Anterior cingulate cortex (tissue), 58 donors: ENCODE results near the gene PPP1R2C.

ENCODE experiments used
- DNase-seq, 58 donors: peaks; one replicate each; lab custom pipeline; 2025; lab: John Stamatoyannopoulos, UW

PPP1R2C gene

DNA sequence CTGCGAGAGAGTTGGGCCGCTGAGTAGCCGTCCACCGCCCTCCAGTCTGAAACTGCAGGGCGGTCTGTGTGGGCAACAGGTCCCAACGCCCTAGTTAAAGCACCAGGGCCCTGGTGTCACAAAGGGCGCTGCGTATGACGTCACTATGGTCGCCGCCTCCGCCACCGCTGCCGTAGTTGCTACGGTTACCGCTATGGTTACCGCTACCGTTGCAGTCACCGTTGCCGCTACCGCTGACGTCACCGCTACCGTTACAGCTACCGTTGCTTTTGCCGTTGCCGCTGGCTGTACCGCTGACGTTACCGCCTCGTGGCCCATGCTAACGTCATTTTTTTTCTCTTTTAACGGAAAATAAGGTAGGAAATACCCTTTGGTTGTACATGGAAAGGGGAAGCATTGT lies at the start of gene PPP1R2C:
TSS of gene PPP1R2C (minus strand) at position 68 of the 400 bp plus-strand sequence. CDS start 84 bp downstream, outside the sequence.
- DNase-seq: no peak

DNA sequence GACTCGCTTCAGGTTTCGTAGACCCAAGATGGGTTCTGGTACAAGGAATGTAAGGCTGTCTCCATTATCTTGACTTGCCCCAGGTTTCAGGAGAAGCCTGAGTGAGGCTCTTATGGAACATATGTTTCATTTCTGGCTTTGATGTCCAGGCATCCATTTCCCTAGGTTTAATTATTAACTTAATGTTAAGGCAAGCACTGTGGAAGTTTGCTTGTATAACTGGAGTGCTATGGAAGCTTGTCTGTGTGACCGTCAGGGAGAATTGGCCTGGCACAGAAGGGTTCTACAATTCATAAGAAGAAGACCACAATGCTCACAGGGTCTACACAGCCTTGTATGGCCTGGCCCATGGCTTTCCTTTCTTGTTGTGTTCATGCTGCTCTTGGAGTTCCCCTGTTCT lies 47.2 kb upstream of the PPP1R2C start:
- no peak for DNase-seq

DNA sequence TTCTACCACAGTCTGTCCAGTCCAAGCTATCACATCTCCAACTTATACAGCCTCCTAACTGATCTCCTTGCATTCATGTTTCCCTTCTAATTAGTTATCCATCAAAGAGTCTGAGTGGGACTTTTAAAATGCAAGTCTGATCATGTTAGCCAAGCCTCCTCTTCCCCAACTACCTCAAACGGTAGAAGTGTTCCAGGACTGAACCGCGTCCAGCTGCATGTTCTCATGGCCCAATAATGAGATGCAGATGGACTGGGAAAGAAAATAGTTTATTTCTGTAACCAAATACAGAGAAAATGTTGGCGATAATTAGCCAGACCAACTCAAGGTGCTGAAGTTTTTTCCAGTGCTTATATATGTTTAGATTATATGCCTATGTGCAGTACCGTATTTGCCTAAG lies 46.6 kb upstream of the PPP1R2C start:
- no peak for DNase-seq

DNA sequence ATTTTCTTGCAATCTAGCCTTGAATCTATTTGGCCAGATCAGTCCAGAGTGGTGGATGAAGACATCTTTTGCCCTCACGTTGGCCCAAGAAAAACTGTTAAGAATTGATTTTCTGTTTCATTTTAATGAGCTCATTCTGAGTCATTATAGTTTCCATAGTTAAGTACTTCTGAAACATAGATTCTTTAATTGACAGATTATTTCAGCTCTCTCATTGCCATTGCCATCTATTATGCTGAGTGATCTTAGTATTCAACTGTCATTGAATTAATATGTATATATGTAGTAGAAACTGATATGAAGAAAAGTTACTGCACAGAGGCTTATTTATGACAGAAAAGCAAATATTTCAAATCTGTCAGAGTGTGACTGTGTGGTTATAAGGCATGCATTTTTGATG lies 45.5 kb upstream of the PPP1R2C start:
- no peak for DNase-seq

DNA sequence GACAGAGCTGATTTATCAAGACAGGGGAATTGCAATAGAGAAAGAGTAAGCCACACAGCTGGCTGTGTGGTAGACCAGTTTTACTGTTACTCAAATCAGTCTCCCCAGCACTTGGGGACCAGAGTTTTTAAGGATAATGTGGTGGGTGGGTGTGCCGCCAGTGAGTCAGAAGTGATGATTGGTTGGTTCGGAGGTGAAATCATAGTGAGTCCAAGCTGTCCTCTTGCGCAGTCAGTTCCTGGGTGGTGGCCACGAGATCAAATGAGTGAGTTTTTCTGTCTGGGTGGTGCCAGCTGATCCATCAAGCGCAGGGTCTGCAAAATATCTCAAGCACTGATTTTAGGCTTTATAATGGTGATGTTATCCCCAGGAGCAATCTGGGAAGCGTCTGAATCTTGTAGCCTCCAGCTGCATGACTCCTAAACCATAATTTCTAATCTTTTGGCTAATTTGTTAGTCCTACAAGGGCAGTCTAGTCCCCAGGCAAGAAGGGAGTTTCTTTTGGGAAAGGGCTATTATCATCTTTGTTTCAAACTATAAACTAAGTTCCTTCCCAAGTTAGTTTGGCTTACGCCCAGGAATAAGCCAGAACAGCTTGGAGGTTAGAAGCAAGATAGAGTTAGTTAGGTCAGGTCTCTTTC lies 44.0 kb upstream of the PPP1R2C start:
- DNase-seq: no peak

DNA sequence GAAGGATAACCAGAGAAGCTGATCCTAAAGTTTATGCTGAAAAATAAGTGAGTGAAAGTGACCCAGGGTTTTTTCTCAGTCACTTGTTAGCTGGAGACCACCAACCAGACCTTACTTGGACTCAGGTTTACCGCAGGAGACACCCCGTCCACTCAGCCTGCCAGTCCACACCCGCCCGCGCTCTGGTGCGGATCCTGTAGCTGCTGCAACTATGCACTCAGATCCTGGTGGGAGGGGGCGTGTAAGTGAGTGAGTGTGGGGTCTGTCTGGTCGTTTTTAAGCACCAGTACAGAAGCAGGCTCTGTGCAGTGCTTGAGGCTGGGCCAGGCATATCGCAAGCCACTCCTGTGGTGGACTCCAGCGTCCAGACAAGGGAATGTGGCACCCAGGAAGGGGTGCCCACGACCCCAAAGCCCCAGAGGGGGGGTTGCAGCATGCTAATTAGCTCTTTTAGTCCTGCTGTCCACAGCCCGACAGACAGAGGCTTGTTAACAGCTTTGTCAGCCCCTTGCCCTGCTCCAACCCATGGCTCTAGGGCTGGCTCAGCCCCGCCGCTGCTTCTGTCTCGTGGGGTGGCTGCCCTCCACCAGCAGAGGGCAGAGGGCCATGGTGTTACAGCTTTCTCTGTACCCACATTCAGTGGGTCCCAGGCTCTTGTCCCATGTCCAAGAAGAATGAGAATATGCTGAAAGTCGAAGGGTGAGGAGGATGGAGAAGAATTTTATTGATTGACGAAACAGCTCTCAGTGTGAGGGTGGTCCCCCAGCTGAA lies 40.4 kb upstream of the PPP1R2C start:
- no peak for DNase-seq

DNA sequence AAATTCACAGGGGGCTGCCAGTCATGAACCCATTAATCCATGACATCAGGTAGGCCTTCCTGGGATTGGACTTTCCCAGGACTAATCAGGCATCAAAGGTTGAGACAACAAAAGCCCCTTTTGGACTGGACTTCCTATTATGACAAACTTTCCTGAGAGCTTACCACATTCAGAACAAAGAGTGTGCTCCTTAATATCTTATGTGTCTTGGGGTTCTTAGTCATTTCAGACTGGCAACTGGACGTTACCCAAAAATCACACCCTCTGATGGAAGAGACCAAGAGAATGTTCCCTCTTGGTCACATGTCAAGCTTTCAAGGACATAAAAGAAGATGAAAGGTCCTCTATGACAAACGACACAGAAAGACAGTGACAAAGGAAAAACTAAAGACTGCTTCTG lies 31.6 kb upstream of the PPP1R2C start:
- DNase-seq: no peak

DNA sequence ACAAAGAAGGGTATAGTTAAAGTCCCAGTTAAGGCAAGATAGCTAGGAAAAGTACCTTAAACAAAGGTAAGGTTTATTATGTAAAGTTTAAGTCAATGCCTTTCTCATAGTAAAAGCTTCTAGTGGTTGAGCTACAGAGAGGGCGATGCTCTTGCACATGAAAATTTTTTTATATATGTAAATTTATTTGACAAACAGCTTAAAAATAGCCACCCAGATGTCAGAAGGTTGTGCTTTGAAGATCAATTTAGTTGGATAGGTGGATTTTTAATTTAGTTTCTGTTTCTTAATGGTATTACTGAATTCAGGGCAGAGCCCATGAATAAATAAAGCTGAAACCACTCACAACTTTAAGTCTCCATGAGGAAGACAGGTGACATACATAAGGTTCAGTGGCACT lies 29.4 kb upstream of the PPP1R2C start:
- DNase-seq: no peak

- no peak for DNase-seq
Measured at GRCh38 chrX:42804524-42804923, 26.6 kb upstream of the PPP1R2C start.

GRCh38 chrX:42803320-42803719 lies 25.4 kb upstream of the PPP1R2C start:
- no peak for DNase-seq

GRCh38 chrX:42797651-42798269 lies 19.8 kb upstream of the PPP1R2C start:
- DNase-seq: no peak

GRCh38 chrX:42783451-42783850 lies 5.5 kb upstream of the PPP1R2C start:
- DNase-seq: no peak

GRCh38 chrX:42776195-42776594 lies 1.8 kb downstream of the PPP1R2C start:
- DNase-seq: no peak

DNA sequence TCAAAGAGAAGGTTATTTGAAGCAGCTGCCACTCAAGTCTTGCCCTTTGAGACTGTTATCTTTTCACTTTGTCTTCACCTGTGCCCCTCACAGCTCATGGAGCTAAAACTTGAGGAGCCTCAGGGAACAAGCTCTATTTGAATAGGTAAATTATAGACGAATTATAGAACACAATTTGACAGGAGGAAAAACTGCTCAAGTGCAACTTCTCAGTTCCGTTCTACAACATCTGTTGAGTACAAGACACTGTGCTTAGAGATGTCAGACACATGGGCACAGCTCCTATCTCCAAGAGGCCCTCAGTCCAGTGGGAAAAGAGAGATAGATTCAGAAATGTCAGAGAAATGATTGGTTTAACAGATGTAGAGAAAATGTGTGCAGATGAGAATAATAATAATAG lies 5.1 kb downstream of the PPP1R2C start:
- no peak for DNase-seq

- no peak for DNase-seq
Measured at GRCh38 chrX:42771506-42772335, 6.2 kb downstream of the PPP1R2C start.

GRCh38 chrX:42770566-42770965 lies 7.4 kb downstream of the PPP1R2C start:
- DNase-seq: no peak

DNA sequence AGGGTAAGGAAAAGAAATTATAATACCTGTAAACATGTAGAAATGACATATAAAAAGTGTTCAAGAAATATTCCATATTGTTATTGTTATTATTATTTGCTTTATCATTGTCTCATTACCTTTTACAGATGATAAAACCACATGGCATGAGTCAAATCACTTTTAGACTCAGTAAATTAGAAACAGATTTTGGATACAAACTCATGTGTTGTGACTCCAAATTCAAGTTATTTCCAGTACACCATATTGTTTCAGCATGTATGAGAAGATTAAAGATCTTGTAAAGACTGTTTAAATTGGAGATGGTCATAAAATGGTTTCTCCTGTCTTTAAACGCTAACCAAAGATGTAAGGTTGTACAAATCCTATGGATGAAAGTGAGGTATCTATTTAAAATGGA lies 18.1 kb downstream of the PPP1R2C start:
- DNase-seq: no peak

GRCh38 chrX:42755815-42756214 lies 22.1 kb downstream of the PPP1R2C start:
- DNase-seq: peak in 11 of 58 donors; percentile 0 to 10 (median 1)

GRCh38 chrX:42754603-42755002 lies 23.4 kb downstream of the PPP1R2C start:
- no peak for DNase-seq

DNA sequence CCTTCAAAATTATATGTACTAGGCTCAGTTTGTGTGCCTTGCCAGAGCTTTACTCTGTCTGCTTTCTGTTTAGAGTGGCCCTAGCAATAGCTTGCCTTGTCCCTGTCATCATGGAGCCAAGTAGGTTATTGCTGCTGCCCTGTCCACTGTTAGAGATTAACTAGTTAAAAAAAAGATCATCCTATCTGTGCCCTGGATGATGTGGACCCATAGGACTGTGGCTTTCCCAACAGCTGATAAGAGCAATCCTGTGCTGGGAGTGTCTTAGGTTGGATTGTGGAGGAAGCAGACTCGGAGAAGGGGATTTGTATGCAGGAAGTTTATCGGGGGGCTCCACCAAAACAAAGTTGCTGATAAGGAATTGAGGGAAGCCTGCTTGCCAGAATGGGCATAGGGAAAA lies 23.8 kb downstream of the PPP1R2C start:
- DNase-seq: no peak

- no peak for DNase-seq
Measured at GRCh38 chrX:42752730-42753129, 25.2 kb downstream of the PPP1R2C start.
